ENCODE data around the gene GADD45A. TPM values are rescaled to one million over a fixed set of nuclear protein-coding genes. Genes with fewer than 3 reads are reported as not detected.

GADD45A gene
- total and polyA plus RNA-seq, 9 of the 15 experiments (the other 6 are each of a cell fraction or from before 2014, with no cell fraction given): 21.3 to 156 (median 62.1) TPM

DNA sequence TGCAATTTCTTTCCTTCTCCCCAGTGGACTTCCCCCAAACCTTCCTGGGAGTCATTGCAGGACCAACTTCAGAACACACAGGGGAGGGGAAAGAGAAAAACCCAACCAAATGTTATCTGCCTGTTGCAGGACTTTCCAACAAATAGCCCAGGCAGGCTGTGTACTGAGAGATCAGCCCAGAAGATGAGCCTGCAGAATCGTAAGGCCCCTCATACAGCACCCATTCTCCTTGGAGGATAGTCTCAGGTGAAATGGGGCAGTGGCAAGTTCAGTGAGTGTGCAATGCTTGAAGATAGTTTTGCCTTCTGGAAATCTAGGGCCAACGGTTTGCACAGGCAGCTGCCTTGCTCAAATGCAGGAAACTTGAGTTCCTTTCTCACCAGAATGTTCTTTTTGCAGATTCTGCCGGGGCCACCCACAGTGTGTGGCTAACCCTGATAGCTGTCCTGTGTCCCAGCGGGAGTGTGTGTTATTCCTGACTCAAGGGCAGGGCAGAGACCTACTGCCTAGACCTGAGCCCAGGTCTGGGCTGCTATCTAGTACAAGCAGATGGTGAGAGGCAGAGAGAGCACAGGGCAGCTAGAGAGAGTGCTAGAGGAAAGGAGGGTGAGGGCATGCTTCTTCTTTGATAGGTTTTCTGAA lies 48.8 kb downstream of the GADD45A start (continued):
- TF ChIP-seq CBX3 (IDR thresholded peaks at IDR 0.05; ENCODE audit: borderline replicate concordance in 1 of 2, low read length in 2 of 2): peak in 1 of 2 experiments; percentile 73; a peak in 1 of 3 replicates
- TF ChIP-seq TFAP4 (CRISPR knock-in tag; IDR thresholded peaks at IDR 0.05; ENCODE audit: borderline replicate concordance): peak; percentile 75; the same call in 1 of the 2 replicates
- peak; percentile 92; the same call in 1 of the 2 replicates for TF ChIP-seq MTA3 (IDR thresholded peaks at IDR 0.05; ENCODE audit: borderline replicate concordance)
- TF ChIP-seq, protein P1, sequence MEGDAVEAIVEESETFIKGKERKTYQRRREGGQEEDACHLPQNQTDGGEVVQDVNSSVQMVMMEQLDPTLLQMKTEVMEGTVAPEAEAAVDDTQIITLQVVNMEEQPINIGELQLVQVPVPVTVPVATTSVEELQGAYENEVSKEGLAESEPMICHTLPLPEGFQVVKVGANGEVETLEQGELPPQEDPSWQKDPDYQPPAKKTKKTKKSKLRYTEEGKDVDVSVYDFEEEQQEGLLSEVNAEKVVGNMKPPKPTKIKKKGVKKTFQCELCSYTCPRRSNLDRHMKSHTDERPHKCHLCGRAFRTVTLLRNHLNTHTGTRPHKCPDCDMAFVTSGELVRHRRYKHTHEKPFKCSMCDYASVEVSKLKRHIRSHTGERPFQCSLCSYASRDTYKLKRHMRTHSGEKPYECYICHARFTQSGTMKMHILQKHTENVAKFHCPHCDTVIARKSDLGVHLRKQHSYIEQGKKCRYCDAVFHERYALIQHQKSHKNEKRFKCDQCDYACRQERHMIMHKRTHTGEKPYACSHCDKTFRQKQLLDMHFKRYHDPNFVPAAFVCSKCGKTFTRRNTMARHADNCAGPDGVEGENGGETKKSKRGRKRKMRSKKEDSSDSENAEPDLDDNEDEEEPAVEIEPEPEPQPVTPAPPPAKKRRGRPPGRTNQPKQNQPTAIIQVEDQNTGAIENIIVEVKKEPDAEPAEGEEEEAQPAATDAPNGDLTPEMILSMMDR (IDR thresholded peaks at IDR 0.05 in 2 of 3, conservative IDR thresholded peaks at IDR 0.05 in 1 of 3; ENCODE audit: insufficient read depth in 2 of 3, low read depth in 1 of 3, low read length in 3 of 3): no peak
- TF ChIP-seq E2F1 (CRISPR knock-in tag; IDR thresholded peaks at IDR 0.05): no peak
- no peak for TF ChIP-seq NCOA6 (IDR thresholded peaks at IDR 0.05)
- no peak for TF ChIP-seq SMAD3 (CRISPR knock-in tag; conservative IDR thresholded peaks at IDR 0.05)
- TF ChIP-seq LEF1 (IDR thresholded peaks at IDR 0.05): peak; percentile 88
- TF ChIP-seq CCNT2 (IDR thresholded peaks at IDR 0.05; ENCODE audit: borderline replicate concordance, extremely low read depth, insufficient read length, low read depth, low read length): peak; percentile 50
- TF ChIP-seq NFIX (CRISPR knock-in tag; IDR thresholded peaks at IDR 0.05; ENCODE audit: low read depth): no peak
- TF ChIP-seq CHD4 (IDR thresholded peaks at IDR 0.05; ENCODE audit: insufficient read depth, insufficient replicate concordance, low read depth, low read length, poor library complexity, severe bottlenecking): no peak
- peak; percentile 71 for TF ChIP-seq CREB1 (IDR thresholded peaks at IDR 0.05)
- TF ChIP-seq CREB1 (CRISPR knock-in tag; IDR thresholded peaks at IDR 0.05): no peak
- TF ChIP-seq, protein P2, sequence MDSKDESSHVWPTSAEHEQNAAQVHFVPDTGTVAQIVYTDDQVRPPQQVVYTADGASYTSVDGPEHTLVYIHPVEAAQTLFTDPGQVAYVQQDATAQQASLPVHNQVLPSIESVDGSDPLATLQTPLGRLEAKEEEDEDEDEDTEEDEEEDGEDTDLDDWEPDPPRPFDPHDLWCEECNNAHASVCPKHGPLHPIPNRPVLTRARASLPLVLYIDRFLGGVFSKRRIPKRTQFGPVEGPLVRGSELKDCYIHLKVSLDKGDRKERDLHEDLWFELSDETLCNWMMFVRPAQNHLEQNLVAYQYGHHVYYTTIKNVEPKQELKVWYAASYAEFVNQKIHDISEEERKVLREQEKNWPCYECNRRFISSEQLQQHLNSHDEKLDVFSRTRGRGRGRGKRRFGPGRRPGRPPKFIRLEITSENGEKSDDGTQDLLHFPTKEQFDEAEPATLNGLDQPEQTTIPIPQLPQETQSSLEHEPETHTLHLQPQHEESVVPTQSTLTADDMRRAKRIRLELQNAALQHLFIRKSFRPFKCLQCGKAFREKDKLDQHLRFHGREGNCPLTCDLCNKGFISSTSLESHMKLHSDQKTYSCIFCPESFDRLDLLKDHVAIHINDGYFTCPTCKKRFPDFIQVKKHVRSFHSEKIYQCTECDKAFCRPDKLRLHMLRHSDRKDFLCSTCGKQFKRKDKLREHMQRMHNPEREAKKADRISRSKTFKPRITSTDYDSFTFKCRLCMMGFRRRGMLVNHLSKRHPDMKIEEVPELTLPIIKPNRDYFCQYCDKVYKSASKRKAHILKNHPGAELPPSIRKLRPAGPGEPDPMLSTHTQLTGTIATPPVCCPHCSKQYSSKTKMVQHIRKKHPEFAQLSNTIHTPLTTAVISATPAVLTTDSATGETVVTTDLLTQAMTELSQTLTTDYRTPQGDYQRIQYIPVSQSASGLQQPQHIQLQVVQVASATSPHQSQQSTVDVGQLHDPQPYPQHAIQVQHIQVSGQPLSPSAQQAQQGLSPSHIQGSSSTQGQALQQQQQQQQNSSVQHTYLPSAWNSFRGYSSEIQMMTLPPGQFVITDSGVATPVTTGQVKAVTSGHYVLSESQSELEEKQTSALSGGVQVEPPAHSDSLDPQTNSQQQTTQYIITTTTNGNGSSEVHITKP (IDR thresholded peaks at IDR 0.05; ENCODE audit: partially characterized antibody): peak; percentile 36
- TF ChIP-seq CBFA2T3 (IDR thresholded peaks at IDR 0.05): peak; percentile 98
- TF ChIP-seq BCOR (IDR thresholded peaks at IDR 0.05): peak; percentile 77; the same call in 1 of the 2 replicates
- no peak for TF ChIP-seq SMAD2 (IDR thresholded peaks at IDR 0.05; ENCODE audit: low read depth, low read length)
- TF ChIP-seq JUND (IDR thresholded peaks at IDR 0.05; ENCODE audit: borderline replicate concordance, low read depth, low read length): no peak; the same call in none of the 2 replicates
- TF ChIP-seq JUND (tag; IDR thresholded peaks at IDR 0.05; ENCODE audit: borderline replicate concordance, low read depth, low read length): peak; percentile 57; the same call in 2 of the 3 replicates
- no peak for TF ChIP-seq SMAD1 (IDR thresholded peaks at IDR 0.05; ENCODE audit: low read depth, low read length, partially characterized antibody)
